HG03066 (cell line): ENCODE data around the gene NBEAL2.
"Not testable (repeated sequence)": the region's sequence is repeated elsewhere in the genome, so short reads cannot be mapped to it uniquely, and the experiment has no call there.

Experiments
- ATAC-seq: cut with Tn5 transposase; IDR thresholded peaks from one replicate; pipeline ENCODE4 v1.9.1; 2021; ENCODE audit warnings: low read depth; ENCODE audit not compliant: unreplicated experiment

Gene NBEAL2

DNA sequence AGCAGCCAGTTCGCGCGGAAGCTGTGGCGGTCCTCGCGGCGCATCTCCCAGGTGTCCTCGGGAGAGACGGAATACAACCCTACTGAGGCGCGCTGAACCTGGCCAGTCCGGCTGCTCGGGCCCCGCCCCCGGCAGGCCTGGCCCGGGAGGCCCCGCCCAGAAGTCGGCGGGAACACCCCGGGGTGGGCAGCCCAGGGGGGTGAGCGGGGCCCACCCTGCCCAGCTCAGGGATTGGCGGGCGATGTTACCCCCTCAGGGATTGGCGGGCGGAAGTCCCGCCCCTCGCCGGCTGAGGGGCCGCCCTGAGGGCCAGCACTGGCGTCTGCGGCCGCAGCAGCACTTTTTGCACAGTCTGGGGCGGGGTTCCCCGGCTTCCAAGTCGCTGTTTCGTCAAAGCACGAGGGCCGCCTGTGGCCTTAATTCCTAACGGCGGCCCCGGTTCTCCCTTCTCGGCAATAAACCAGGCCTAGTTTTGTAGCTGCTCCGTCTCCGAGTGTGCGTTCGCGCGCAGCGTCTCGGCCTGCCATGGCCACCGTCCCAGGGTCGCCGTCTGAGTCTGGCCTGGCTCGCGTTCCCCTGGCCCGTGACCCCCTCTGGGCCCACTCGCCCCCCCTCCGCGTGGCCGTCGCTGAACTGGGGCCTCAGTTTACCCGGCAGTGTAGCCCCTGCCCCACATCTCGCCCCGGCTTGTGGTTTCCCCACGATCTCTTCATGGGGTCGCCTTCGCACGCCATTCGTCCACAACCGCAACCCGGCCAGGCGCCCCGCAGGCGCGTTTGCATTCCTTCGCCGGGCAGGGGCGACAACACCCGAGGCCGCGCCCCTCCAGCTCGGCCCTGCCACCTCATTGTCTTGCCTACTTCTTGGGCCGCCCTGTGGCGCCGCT lies 30.0 kb downstream of the NBEAL2 start:
- ATAC-seq, result peak; percentile 57

DNA sequence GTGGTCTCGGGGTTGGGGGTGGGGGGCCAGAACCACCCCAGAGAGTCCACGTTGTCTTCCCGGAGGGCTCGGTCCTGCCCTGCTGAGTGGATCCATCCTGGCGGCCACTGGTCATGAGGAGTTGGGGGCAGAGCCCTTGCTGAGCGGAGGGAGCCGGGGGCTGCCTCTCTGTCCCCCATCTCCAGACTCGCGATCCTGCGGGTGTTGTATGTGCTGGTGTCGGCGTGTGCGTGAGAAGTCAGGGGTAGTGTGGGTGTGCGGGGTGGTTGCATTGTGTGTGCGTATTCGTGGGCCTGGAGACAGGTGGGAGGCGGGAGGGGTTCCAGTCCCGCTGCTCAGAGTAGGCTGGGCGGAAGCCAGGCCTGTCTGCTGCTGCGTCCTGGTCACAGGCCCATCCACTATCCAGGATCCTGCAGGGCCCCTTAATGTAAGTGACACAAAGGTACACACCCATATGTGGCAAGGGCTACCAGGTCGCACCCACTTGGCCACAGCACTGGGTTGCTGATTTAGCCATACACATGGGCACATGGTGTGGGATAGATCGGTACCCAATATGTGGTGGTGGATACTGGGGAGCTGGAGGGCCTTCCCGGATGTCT lies 30.7 kb downstream of the NBEAL2 start:
- no peak for ATAC-seq

DNA sequence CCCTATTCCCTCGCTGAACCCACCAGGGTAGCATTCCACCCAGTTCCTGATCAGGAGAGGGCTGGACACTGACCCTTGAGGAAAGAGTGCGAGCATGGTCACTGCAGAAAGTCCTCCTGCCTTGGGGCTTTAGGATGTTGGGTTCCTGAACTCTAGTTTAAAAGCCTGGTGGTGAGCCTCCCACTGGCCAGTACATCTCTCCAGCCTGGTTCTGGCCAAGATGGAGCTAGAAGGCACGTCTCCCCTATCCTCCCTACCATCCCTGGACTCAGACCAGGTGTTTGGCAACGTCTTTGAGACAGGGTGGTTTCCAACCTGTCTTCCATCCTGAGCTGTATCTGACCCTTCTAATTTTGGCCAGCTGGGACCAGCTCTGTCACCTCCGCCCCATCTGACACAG lies 31.4 kb downstream of the NBEAL2 start:
- ATAC-seq, result no peak

DNA sequence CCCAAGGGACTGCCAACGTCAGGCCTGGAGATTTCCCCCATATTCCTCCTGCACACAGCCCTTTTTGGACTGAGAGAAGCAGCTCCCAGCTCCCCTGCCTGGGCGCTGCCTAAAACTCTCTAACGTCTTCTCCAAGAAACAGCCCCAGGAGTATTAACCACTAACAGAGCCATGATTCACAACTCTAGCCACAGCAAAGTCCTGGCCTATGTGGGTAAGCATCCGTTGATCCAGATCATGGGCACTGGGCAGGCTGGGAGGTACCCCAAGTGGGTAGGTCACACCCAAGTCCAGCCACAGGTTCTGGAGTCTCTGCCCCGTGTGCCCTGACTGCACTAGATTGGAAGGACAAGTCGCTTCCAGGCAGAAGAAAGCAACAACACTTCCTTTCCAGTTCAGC lies 31.9 kb downstream of the NBEAL2 start:
- no peak for ATAC-seq

DNA sequence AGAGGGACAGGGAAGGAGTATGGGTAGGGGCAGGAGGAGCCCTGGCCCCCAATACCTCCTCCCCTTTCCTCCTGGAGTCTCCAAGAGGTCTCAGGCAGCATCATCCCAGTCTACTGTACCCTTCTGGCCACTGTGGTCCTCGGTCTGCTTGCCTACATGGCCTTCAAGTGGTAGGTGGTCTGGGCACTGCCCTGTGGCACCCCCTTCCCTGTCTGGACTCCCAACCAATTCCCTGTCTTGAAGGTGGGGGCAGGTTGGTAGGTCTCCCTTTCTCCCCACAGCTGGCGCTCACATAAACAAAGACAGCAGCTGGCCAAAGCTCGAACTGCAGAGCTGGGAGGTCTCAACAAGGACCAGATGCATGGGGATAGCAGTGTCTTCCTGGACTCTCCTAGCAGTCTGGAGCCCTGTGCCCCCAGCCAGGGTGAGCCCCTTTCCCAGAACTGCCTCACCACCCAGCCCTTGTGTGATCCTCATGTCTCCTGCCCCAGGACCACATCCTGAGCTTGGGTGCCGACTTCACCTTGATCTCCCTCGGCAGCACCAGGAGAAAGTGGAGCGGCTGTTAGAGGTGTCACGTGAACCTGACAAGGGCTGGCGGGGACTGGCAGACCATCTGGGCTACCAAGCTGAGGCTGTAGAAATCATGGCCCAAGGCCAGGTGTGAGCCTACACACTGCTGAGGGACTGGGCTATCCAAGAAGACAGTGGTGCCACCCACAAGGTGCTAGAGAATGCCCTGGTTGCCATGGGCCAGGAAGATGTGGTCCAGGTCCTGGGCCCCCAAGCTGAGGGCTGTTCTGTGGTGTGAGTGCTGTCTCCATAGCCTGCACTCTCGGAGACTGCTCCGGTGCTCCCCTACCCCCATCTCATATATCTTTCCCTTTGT lies 33.1 kb downstream of the NBEAL2 start:
- no peak for ATAC-seq

DNA sequence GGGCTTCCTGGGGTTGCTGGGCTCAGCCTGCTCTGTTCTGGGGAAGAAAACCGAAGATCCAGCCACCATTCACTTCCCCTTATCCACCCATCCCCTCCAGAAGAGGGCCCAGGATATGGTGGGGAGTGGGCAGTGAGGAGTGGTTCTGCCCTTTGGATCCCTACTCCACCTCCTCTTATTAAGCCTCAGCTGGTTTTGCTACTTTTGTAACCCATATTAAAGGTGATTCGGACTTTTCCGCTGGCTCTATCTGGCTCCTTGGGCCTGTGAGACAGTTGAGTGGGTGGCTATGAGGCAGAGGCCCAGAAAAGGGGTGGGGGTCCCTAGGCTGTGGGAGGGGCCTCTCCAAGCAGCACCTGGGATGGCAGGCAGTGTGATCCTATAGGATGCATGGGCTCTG lies 33.8 kb downstream of the NBEAL2 start:
- no peak for ATAC-seq

DNA sequence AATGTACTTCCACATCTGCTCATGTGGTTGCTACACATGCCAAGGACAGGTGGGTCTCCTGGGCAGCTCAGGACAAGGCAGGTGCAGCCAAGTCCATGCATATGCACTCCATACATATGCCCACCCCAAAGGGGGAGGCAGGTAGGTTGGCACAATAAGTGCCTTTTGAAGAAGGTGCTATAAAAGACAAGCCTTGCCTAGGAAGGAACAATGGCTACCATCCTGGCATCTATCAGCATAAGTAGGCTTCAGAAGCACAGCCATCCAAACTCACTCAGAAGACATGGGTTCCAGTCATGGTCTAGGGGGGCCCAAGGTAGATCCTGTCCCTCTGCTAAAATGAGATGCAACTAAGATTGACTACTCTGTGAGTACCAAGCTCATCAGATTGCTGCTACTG lies 34.6 kb downstream of the NBEAL2 start:
- no peak for ATAC-seq

DNA sequence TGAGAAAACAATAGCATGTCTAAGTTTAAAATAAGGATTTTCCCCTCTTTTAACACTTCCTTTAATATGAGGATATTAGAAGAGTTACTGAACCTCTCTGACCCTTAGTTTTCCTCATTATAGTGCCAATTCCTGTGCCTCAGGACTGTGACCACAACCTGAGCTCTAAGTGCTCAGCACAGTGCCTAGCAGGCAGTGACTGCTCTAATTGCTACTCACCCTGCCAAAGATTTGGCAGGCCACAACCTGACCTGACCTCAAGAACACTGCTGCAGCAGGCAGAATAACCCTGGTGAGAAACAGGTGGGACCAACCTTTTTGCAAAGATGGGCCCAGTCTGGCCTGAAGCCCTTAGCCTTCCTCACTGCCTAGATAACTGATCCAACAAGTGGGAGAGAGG lies 35.7 kb downstream of the NBEAL2 start:
- no peak for ATAC-seq

DNA sequence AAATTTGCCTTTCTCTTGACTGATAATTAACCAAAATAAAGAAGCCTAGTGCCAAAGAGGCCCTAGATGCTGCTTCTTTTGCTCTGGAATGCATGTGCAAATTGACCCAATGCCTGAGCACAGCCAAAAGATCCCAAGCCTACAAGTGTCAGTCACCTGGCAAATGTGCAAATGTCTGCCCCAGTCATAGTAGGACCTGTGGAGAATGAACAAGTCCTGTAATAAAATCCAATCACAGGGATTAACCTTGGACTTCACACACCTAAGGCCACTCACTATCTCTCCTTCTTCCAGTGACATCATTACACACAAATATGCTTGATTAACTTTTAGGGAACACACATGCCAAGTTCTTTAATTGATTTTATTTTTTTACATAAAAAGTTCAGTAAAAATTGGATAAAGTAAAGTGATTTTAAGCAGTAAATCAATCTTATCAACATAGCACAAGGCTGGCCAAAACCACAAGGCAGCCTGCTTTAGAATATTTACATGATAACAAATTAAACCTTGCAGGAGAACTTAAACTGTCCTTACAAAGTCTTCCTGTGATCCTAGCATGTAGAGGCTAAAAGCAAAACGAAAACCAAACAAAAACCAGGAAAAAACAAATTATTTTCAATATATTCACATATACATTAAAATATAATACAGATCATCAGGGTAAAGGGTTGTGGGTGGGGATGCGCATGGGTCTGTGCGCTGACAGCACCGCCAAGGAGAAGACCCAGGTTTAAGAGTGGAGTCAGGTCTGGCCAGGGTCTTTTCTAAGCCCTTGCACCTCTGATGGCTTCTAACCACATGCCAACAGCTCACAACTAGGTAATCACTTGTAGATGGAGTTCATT lies 36.8 kb downstream of the NBEAL2 start:
- ATAC-seq, result no peak

DNA sequence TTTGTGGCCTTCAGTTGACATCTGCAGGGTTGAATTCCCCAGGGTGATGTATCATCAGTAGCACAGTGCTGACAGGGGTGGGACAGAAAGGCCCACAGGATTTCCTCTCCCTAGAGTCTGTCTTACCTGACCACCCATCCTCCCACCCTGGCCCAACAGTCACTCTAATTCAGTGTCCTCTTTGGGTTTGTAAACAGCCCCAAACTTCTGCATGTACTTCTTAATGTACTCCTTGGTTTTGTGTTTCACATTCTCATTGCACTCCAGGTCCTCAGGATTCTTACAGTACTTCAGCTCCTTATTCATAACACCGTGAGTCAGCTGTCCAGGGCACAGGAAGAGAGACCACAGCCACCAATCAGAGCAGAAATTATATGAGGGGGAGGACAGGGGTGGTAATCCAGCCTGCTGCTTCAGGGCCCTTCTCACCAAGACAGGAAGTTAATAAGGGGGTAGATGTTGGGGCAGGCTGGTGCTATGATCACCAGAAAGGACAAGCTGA lies 37.5 kb downstream of the NBEAL2 start:
- ATAC-seq, result no peak

DNA sequence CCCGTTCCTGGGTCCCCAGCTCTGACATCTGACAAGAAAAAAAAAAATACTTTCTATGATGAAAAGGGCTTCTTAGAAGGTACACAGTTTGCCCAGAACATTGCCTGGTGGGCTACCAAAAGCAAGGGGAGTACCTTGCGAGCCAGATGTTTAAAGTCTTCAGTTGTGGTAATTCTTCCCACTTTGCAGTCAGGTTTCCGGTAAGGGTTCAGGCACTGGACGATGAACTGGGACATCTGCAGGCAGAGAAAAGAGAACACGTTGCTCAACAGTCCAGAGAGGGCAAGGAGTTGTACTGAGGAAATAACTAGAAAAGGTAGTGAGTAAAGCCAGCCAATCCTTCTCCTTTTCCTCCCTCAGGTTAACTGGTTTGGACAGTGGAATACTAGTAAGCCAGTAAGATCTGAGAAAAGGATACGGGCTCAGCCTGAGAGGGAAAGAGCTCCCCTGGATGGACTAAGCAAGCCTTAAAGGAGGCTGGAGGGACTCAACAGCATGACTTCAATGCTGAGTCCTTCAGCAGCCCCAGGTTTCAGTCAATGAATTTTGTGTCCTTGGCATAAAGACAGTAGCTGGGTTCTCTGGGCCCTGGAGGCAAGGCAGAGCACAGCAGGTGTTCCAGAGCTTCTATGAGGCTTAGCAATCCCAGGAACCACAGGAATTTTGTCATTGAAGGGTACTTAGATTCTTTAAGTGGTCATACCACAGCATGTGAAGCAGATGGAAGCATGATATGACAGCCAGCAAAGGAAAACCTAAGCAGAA lies 38.2 kb downstream of the NBEAL2 start:
- no peak for ATAC-seq

DNA sequence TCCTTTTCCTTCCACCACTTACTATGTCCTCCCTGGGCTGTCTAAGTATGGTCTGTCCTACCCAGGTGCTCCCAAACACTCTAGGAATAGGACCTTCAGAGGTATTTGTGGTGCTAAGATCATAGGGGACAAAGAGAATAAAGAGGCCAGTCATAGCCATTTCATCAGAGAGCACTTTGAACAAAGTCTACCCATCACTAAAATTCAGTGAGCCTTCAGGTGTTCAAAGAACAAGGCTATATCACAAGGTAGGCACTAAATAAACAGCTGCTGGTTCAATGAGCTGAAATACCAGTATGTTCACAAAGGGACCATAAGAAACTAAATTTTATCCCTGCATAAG lies 38.8 kb downstream of the NBEAL2 start:
- no peak for ATAC-seq

DNA sequence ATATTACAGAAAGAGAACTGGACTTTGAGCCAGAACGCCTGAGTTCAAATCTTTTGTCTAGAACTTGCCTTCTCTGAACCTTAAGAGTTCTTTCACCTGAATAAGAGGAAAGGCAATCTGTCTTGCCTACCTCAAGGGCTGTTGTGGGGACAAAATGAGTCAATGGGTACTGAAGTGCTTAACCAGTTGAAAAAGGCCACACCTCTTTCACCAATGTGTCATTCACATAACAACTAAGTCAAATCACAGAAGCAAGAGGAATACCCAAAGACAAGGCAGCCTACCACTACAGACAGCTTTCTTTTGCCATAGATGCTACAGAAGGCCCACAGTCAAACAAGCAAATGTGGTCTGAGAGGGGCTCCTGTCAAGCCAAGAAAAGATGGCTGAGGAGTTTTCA lies 39.7 kb downstream of the NBEAL2 start:
- ATAC-seq, result no peak

DNA sequence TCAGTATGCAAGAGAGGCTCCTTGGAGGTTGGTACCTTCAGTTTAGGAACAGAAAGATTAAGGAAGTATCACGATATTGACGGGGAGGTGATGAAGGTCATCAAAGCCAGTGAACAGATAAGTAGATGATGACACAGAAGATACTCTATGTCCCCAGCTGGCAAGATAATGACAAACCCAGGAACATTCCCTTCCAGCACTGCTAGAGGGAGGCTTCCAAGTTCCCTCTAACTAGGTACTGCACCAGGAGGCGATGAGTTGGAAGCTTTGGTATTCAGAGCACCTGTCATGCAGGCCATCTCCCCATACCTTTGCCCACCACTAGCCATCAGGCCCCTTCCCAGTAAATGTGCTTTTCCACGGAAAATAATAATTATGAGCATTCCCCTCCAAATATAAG lies 40.8 kb downstream of the NBEAL2 start:
- no peak for ATAC-seq

DNA sequence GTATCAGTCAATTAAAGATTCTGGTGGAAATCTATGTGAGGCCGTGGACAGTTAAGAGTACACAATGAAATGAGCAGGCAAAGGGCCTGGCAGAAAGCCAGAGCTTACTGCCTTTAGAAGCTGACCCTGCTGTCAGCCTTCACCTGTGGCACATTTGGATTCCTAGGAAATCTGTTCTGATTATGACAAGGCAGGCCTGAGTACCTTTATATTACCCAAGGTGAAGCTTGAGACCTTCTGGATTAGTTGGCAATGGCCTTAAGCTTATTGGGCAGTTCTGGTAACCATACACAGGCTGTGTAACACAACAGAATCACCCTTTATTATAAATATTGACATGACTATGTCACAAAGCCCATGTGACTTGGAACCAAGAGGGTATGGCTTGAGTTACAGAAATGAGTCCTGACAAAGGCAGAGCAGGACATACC lies 43.2 kb downstream of the NBEAL2 start:
- ATAC-seq, result no peak

DNA sequence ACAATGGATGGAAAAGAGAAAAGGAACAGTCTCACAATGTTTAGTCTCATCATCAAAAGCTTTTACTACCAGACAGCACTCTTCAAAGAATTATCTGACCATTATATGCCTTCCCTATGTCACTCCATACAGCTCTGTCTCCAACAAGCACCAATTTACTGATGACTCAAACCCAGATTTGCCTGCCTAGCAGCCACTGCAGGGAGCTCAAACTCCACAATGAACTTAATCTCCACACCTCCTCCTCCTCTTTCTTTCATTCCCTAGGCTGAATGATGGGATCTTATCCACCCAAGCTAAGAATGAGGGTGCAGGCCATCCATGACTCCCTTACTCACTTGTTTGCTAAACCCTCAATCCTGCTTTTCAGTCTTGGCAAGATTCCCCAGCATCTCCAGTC lies 45.5 kb downstream of the NBEAL2 start:
- ATAC-seq, result no peak

DNA sequence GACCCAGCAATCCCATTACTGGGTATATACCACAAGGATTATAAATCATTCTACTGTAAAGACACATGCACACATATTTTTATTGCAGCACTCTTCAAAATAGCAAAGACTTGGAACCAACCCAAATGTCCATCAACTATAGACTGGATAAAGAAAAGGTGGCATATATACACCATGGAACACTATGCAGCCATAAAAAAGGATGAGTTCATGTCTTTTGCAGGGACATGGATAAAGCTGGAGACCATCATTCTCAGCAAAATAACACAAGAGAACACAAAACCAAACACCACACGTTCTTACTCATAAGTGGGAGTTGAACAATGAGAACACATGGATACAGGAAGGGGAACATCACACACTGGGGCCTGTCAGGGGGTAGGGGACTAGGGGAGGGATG lies 47.0 kb downstream of the NBEAL2 start:
- not testable (repeated sequence) for ATAC-seq

DNA sequence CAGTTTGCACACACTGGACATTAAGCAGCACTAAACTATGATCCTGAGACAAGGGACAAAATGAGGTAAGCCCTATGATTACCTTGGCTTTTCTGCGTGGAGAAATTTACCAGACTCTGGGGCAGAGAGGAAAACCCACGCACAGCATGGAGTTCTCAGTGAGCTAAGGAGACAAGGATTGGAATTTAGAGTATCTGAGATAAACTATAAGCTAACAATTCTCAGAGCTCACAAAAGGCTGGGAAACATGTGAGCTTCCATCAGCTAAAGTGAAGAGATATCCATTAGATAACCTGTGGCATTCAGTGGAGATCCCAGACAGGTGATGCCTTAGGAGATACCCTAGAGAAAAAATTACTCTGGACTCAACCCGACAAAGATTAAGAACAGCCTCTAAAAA lies 48.7 kb downstream of the NBEAL2 start:
- no peak for ATAC-seq

DNA sequence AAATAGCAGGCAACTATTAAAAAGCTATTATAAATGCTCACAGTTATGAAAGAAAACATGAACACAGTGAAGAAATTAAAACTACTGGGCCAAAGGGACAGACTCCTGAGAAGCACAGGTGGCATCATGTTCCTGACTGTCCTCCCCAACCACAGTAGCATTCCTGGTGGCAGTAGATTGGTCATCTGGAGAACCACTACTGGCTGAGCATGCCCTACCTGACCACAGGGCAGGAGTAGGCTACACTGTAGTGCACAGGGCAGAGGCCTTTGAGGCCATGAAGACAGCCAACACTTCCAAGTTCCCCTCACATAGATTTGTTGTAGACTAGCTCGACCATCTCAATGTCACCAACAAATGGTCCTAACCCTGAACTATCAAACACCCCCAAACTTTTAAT lies 49.2 kb downstream of the NBEAL2 start:
- no peak for ATAC-seq

DNA sequence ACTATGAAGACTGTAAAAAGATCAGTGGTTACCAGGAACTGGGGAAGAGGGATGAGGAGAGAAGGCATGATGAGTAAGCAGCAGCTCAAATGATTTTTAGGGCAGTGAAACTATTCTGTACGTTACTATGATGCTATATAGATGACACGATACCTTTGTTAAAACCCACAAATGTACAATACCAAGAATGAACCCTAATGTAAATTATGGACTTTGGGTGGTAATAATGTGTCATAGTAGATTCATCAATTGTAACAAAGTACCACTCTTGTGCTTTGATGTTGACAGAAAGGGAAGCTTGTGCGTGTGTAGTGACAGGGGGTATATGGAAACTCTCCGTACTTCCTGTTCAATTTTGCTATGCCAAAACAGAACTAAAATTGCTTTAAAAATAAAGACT lies 51.6 kb downstream of the NBEAL2 start:
- not testable (repeated sequence) for ATAC-seq
